Stomach (tissue), 4 donors: Measurements from ENCODE around the gene HSF2.

Source experiments
- CTCF ChIP-seq, 7 experiments: fragments of 450-650 bp in 4 of 7; fragments of 200-600 bp in 3 of 7; sonication (generic) in 3 of 7; IDR thresholded peaks; one replicate each; pipeline ENCODE4 v1.5.1; 2016 to 2019; ENCODE audit warnings: antibody characterized with exemption in 7 of 7, control low read depth in 2 of 7, mild to moderate bottlenecking in 1 of 7
- POLR2A ChIP-seq, 4 donors: fragments of 450-650 bp; IDR thresholded peaks; one replicate each; pipeline ENCODE4 v1.6.1; 2016; ENCODE audit warnings: antibody characterized with exemption in 4 of 4, control low read depth in 2 of 4, mild to moderate bottlenecking in 1 of 4, moderate library complexity in 1 of 4

GRCh38 chr6:122471107-122472021 is 71.9 kb downstream of the HSF2 start, which contains the start of gene SERINC1:
- peak in 2 of 4 donors; percentile 58 to 76 for TF ChIP-seq POLR2A (IDR thresholded peaks at IDR 0.05)
- TF ChIP-seq CTCF (IDR thresholded peaks at IDR 0.05): no peak
